ENCODE results near the gene GAS2L1.

- TF ChIP-seq ZFP30 (CRISPR knock-in tag; IDR thresholded peaks at IDR 0.05) = no peak
- no peak for TF ChIP-seq ISL1 (CRISPR knock-in tag; IDR thresholded peaks at IDR 0.05)
- TF ChIP-seq ZFP3 (CRISPR knock-in tag; IDR thresholded peaks at IDR 0.05) = no peak
- TF ChIP-seq OSR1 (CRISPR knock-in tag; IDR thresholded peaks at IDR 0.05) = no peak
- TF ChIP-seq CREB5 (CRISPR knock-in tag; IDR thresholded peaks at IDR 0.05; ENCODE audit: low read depth) = no peak
- no peak for TF ChIP-seq PATZ1 (CRISPR knock-in tag; IDR thresholded peaks at IDR 0.05; ENCODE audit: borderline replicate concordance)
These were observed 7.1 kb upstream of the GAS2L1 start for GRCh38 chr22:29299136-29299900.
